Measurements from ENCODE around the gene ARVCF.
"Not testable (repeated sequence)": the region's sequence is repeated elsewhere in the genome, so short reads cannot be mapped to it uniquely, and the experiment has no call there.

The ARVCF gene

GRCh38 chr22:19959043-19959586, 57.5 kb downstream of the ARVCF start:
- DNase-seq: no peak

GRCh38 chr22:19958083-19959042, 58.3 kb downstream of the ARVCF start:
- DNase-seq: no peak

DNA sequence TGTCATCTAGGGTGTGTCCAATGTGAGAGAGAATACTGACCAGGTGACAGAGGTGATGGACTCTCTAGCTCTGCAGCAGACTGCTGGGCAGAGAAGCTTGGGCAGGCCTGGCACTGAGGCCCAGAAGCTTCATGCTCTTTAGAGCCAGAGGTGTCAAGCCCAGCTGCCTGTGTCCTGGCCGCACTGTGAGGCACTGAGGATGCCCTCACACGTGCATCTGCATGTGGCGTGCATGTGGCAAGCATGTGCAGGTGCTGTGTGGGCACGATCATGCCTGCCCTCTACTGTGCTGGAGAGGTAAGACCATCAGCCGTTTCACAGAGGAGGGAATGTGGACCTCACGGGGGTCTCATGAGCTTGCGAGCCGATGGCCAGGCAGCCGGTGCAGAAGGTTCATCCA, 59.2 kb downstream of the ARVCF start:
- DNase-seq: no peak

- no peak for DNase-seq
Measured at GRCh38 chr22:19955241-19956128, 61.1 kb downstream of the ARVCF start.

GRCh38 chr22:19951346-19951745, 65.3 kb downstream of the ARVCF start:
- DNase-seq: no peak

DNA sequence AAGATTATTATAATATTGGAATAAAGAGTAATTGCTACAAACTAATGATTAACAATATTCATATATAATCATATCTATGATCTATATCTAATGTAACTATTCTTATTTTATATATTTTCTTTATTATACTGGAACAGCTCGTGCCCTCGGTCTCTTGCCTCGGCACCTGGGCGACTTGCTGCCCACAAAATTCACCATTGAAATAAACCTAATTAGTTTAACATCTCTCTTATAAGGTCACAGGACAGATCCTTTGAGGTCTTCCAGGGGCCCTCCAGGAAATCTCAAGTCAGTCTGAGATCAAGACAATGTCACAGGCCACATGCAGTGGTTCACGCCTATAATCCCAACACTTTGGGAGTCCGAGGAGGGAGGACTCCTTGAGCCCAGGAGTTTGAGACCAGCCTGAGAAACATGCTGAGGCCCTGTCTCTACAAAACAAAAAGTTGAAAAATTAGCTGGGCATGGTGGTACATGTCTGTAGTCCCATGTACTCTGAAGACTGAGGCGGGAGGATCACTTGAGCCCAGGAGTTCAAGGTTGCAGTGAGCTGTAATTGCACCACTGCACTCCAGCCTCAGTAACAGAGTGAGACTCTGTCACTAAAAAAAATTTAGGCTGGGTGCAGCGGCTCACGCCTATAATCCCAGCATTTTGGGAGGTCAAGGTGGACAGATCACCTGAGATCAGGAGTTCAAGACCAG, 68.4 kb downstream of the ARVCF start:
- DNase-seq: no peak

GRCh38 chr22:19943082-19944026, 73.3 kb downstream of the ARVCF start:
- DNase-seq: no peak

DNA sequence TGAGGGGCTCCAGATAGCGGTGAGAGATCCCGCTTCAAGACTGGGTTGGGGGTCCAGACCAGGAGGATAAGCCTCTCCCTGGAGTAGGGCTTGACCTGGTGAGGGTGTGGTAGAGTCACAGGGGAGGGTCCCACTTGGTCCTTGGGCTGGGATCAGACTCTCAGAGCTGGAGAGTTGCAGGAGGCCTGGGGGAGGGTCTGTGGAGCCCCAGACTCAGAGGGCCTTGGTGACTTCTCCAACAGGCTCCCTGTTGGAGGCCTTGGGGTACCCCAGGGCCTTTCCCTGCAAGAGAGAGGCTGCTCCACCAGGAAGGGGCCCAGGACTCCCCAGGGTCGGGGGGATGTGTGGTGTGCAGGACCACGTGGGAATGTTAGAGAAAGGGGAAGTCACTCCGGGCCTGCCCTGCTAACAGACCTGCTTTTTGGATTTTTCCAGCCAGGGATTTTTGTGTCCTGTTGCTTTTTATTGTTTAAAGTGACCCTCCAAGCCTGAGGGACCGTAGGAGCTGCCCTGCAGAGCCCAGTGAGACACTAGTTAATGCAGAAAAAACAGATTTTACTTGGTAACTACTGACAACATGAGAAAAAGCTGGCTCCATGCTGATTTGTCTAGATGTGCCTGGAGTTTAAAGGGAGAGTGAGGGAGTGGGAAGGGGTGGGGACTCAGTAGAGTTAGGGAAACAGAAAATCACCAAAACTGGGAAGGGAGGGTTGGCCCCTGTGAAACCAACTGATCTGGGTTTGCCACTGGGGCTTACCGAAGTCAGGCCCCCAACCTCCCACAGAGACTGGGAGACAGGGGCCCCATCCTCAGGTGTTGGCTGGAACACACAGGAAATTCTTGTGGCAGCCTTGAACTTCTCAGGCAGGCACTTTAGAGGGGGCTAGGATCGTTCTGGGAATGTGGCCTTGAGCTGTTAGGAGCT, 74.2 kb downstream of the ARVCF start:
- DNase-seq: peak; percentile 26 to 35

DNA sequence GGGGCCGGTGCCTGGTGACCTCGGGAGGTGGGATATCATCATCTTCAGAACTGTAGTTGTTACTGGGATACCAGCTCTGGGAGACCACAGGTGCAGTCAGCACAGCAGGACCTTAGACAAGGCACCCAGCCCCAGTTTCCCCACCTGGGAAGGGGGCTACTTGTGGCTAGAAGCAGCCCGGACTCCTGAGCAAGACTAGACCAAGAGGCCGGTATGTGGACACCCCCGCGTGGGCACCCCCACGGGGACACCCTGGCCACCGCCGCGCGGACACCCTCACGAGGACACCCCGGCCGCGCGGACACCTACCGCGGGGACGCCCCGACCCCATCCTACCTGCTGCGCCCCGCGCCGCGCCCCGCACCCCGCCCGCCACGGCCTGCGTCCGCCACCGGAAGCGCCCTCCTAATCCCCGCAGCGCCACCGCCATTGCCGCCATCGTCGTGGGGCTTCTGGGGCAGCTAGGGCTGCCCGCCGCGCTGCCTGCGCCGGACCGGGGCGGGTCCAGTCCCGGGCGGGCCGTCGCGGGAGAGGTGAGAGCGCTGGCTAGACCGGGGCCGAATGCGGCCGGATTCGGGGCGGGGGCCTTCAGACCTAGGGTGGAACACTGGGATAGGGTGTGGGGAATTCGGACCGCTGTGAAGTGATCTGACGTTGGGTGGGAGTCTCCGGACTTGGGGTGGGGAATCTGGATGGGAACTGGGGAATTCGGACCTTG, 75.1 kb downstream of the ARVCF start, which contains the start of the genes COMT and TXNRD2:
Gene COMT (plus strand): TSS at position 408 of the 718 bp plus-strand sequence. CDS start 20,755 bp downstream, outside the sequence.
Gene TXNRD2 (minus strand): TSS at position 454 of the 718 bp plus-strand sequence. CDS start 15 bp downstream, at position 439.
- peak in 1 of 2 donors; percentile 52 for DNase-seq

DNA sequence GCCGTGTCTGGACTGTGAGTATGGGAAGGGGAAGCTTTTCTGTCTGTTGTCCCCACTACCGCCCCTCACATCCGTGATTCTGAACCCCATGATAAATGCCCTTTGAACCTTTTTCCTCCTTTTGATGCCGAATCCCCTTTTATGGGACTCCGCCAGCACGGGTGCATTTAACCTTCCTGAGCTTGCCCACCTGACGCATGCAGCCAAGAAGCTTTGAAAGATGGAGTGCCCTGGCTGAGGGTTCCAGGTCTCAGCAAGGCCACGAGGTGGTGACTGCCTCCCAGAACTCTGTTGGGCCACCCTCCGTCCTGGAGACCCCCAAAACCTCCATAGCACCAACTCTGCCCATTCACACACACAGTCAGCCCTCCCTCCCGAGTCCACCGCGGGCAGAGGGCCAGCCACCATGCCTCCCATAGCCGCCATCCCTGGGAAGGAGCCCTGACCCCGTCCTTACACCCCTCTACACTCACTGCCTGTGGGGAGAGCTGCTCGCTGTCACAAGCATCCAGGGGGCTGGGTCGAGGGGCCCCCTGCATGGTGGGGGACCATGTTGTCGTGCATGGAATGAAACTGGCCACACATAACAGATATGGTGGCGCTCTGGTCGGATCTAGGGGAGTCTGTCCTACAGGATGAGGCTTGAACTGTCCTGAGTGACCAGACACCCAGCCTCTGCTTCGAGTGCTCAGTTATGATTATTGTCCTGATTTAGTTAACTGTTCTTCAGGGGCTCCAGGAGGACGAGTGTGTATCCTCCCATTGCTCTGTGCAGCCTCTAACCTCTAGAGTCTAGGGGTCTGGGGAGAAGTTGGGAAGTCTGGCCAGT, 75.9 kb downstream of the ARVCF start:
- no peak for DNase-seq

DNA sequence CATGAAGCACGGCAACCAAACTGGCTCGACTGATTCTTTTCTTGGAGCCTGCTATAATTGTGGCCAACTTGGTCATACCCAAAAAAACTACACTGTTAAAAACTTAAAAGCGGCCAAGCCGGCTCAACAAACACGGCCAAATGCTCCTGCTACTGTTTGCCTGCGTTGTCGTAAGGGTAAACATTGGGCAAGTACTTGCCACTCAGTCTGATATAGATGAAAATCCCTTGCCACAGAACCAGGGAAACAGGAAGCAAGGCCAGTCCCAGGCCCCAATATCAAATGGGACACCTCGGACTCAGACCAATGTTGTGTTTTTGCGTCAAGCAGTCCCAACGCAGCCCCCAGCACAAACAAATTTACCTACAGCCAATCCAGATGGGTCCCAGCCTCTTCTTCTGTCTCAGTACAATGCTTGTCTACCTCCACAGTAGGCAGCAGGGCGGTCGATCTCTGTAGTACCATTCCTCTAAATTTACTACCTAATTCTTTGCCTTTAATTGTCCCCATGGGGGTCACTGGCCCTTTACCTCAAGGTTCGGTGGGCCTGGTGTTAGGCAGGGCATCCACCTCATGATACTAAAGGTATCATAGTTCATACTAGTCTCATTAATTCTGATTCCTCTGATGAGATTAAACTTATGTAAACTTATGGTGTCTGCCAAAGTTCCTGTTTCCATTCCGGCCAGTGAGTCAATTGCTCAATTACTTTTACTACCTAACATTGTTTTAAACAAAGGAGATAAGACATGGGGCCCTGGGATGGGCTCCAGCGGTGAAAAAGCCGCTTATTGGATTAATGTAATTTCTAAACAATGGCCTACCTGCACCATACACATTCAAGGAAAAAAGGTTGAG, 78.8 kb downstream of the ARVCF start:
- DNase-seq: no peak

DNA sequence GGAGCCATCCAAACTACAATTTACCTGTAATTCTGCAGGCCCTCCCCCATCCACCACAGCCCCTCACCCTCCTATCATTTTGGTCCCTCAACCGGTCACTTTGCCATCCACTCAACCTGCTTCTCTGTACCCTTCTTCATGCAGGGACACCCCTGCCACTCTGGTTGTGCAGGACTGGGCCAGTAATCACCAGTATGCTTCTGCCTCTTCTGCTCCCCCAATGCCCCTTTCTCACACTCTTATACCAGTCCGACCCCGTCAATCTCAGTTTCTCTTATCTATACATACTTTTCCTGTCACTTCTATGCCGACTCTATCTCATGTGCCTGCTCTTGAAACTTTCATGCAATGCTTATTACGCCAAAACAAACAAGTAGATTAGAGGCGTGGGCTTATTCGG, 80.1 kb downstream of the ARVCF start:
- no peak for DNase-seq

DNA sequence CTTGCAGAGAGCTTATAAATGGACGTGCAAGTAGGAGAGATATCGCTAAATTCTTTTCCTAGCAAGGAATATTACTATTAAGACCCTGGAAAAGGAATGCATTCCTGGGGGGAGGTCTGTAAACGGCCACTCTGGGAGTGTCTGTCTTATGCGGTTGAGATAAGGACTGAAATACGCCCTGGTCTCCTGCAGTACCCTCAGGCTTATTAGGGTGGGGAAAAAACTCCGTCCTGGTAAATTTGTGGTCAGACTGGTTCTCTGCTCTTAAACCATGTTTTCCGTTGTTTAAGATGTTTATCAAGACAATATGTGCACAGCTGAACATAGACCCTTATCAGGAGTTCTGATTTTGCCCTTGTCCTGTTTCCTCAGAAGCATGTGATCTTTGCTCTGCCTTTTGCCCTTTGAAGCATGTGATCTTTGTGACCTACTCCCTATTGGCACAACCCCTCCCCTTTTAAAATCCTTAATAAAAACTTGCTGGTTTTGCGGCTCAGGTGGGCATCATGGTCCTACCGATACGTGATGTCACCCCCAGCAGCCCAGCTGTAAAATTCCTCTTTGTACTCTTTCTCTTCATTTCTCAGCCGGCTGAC, 81.4 kb downstream of the ARVCF start:
- DNase-seq: not testable (repeated sequence)

GRCh38 chr22:19933341-19934241, 83.0 kb downstream of the ARVCF start:
- DNase-seq: no peak

DNA sequence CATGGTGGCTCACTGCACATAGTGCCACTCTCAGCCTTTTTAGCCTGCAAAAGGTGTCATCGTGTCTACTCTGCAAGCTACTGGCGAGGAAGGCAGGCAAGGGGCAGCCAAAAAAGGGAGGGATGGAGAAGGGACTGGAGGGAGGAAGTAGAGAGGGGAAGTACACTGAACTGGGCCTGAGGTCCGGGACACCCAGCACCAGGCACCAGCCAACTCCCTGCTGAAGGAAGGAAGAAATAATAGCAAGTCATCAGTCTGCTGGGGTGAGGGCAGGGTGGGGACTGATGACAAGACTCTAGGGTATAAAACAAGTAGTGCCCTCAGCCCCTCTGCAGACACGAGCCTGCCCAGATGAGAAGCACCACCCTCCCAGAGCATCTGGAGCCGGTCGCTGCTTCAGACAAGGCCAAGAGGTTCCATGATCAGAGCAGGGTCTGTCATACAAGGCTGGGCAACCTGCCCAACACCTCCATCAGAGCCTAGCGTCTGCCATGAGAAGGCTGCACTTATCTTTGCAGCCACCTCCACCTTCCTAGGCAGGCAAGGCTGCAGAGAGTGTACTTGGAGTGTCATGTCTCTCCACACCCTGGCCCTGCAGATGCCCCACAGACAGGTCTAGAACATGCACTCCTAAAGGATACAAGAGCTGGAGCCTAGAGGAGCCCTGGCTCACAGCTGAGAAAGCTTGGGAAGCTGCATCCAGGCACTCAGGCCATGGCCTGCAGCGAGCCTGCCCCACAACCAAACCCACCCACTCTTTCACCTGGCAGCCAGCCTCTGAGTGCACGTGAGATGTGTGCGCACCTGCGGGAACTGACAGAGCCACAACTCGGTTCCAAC, 84.0 kb downstream of the ARVCF start:
- DNase-seq: no peak
